Inferior parietal cortex (tissue), 1 donor: Measurements from ENCODE around the gene IGDCC3.
A peak's percentile ranks its signal among the peaks of the same experiment; 100 is the strongest.

Experiments used
- DNase-seq: peaks from one replicate; pipeline ENCODE4 v3.0.0-alpha.2; 2016; ENCODE audit errors: extremely low spot score

Gene IGDCC3

GRCh38 chr15:65329288-65329983, 48.4 kb downstream of the IGDCC3 start:
- no peak for DNase-seq

GRCh38 chr15:65328506-65329287, 49.1 kb downstream of the IGDCC3 start:
- DNase-seq, result no peak

- no peak for DNase-seq
Observed at GRCh38 chr15:65327651-65328393, 50.0 kb downstream of the IGDCC3 start.

GRCh38 chr15:65326818-65327217, 51.0 kb downstream of the IGDCC3 start:
- DNase-seq, result no peak

- DNase-seq, result no peak
Observed at GRCh38 chr15:65326117-65326526, 51.7 kb downstream of the IGDCC3 start.

- no peak for DNase-seq
Observed at GRCh38 chr15:65323071-65323511, 54.7 kb downstream of the IGDCC3 start.

GRCh38 chr15:65318870-65319356, 58.9 kb downstream of the IGDCC3 start:
- DNase-seq, result peak; percentile 94

- DNase-seq, result peak; percentile 47
Observed at GRCh38 chr15:65312400-65312916, 65.3 kb downstream of the IGDCC3 start.

GRCh38 chr15:65311760-65312159, 66.0 kb downstream of the IGDCC3 start:
- no peak for DNase-seq

GRCh38 chr15:65310431-65311137, 67.2 kb downstream of the IGDCC3 start:
- DNase-seq, result no peak

- no peak for DNase-seq
Observed at GRCh38 chr15:65309882-65310418, 67.9 kb downstream of the IGDCC3 start.

GRCh38 chr15:65307978-65308377, 69.8 kb downstream of the IGDCC3 start:
- no peak for DNase-seq

- DNase-seq, result no peak
Observed at GRCh38 chr15:65306551-65306950, 71.3 kb downstream of the IGDCC3 start.

GRCh38 chr15:65305776-65306175, 72.0 kb downstream of the IGDCC3 start:
- DNase-seq, result no peak

GRCh38 chr15:65305150-65305758, 72.5 kb downstream of the IGDCC3 start:
- DNase-seq, result no peak

- peak; percentile 97 for DNase-seq
Observed at GRCh38 chr15:65304381-65305149, 73.2 kb downstream of the IGDCC3 start, which contains the start of gene RNU5B-1. Gene RNU5B-1 (plus strand): TSS chr15:65304677.

- peak; percentile 74 for DNase-seq
Observed at GRCh38 chr15:65303687-65304380, 74.0 kb downstream of the IGDCC3 start.

- DNase-seq, result no peak
Observed at GRCh38 chr15:65302061-65302460, 75.7 kb downstream of the IGDCC3 start.

- no peak for DNase-seq
Observed at GRCh38 chr15:65300924-65301441, 76.8 kb downstream of the IGDCC3 start.
